ENCODE results near the gene STX11. TPM values are rescaled to one million over a fixed set of nuclear protein-coding genes. Genes with fewer than 3 reads are reported as not detected.

The STX11 gene
- total and polyA plus RNA-seq, 8 donors = 1.8 to 31.3 (median 2.5) TPM

DNA sequence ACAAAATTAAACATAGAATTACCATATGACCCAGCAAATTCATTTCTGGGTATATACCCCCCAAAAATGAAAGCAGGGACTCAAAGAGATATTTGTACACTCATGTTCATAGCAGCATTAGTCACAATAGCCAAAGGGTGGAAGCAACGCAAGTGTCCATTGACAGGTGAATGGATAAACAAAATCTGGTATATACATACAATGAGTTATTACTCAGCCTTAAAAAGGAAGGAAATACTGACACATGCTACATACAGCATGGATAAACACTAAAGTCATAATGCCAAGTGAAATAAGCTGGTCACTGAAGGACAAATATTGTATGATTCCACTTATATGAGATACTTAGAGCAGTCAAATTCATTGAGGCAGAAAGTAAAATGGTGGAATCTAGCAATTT lies 5.3 kb upstream of the STX11 start:
- no peak for DNase-seq
- TF ChIP-seq, protein P1, sequence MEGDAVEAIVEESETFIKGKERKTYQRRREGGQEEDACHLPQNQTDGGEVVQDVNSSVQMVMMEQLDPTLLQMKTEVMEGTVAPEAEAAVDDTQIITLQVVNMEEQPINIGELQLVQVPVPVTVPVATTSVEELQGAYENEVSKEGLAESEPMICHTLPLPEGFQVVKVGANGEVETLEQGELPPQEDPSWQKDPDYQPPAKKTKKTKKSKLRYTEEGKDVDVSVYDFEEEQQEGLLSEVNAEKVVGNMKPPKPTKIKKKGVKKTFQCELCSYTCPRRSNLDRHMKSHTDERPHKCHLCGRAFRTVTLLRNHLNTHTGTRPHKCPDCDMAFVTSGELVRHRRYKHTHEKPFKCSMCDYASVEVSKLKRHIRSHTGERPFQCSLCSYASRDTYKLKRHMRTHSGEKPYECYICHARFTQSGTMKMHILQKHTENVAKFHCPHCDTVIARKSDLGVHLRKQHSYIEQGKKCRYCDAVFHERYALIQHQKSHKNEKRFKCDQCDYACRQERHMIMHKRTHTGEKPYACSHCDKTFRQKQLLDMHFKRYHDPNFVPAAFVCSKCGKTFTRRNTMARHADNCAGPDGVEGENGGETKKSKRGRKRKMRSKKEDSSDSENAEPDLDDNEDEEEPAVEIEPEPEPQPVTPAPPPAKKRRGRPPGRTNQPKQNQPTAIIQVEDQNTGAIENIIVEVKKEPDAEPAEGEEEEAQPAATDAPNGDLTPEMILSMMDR (IDR thresholded peaks at IDR 0.05) = no peak
- Histone ChIP-seq H3K36me3 (no peaks in the 10 kb centered on the region), H3K9me3 (no peaks in the 10 kb centered on the region), H3K4me1 (peaks cover 0 to 12% of the 10 kb centered on the region in 2 donors), H3K27me3 (no peaks in the 10 kb centered on the region), H3K4me3 (no peak overlapping the region), H3K27ac (no peak overlapping the region)
- no peak for ATAC-seq
- intact Hi-C loops (cut with DNase I) = no loop called here

DNA sequence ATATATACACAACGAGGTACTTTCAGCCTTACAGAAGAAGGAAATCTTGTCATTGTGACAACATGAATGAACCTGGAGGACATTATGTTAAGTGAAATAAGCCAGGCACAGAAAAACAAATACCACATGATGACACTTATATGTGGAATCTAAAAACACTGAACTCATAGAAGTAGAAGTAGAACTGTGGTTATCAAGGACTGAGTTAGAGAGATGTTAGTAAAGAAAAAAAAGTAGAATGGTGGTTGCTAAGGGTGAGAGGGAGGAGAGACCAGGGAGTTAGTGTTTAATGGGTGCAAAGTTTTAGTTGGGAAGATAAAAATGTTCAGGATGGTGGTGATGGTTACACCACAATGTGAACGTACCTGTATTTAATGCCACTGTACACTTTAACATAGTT lies 4.8 kb upstream of the STX11 start:
- DNase-seq (no peak), ATAC-seq (no peak)
- Histone ChIP-seq H3K36me3 (no peaks in the 10 kb centered on the region), H3K9me3 (no peaks in the 10 kb centered on the region), H3K27me3 (no peaks in the 10 kb centered on the region), H3K4me1 (peaks cover 0 to 12% of the 10 kb centered on the region in 2 donors), H3K4me3 (no peak overlapping the region), H3K27ac (no peak overlapping the region)
- TF ChIP-seq, protein P1 (IDR thresholded peaks at IDR 0.05) = no peak
- intact Hi-C loops (cut with DNase I) = no loop called here

DNA sequence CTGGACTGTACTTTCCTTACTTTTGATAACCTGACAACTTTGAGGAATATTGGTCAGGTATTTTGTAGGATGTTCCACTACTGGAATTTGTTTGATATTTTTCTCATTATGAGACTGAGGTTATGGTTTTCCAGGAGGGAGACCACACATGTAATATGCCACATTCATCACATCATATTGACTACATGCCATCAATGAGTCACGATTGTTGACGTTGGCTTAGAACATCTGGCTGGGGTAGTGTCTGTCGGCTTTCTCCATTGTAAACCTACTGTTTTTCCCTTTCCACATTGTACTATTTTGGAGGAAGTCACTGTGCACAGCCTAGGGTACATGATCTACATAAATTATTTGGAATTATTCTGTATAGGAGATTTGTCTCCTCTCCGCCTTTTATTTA lies 1.4 kb upstream of the STX11 start:
- H3K9me3 ChIP-seq = no peaks in the 10 kb centered on the region
- TF ChIP-seq, protein P1 (IDR thresholded peaks at IDR 0.05) = no peak
- H3K36me3 ChIP-seq = peaks cover 0 to under 1% of the 10 kb centered on the region in 2 donors
- ATAC-seq (no peak), DNase-seq (no peak)
- H3K27ac ChIP-seq = no peak overlapping the region
- H3K4me1 ChIP-seq = peaks cover 0 to 33% of the 10 kb centered on the region in 2 donors
- H3K27me3 ChIP-seq = no peaks in the 10 kb centered on the region
- intact Hi-C loops (cut with DNase I) = no loop called here
- H3K4me3 ChIP-seq = no peak overlapping the region

DNA sequence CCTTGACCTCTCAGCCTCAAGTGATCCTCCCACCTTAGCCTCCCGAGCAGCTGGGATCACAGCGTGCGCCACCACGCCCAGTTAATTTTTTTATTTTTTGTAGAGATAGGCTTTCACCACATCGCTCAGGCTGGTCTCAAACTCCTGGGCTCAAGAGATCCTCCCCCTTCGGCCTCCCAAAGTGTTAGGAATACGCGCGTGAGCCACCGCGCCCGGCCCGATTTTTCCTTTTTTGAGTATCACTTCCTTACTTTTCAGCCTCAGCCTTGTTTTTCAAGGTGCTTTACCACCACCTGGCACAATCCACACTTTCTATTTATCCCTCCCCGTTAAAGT lies 791 bp upstream of the STX11 start:
- TF ChIP-seq, protein P1 (IDR thresholded peaks at IDR 0.05) = no peak
- H3K27ac ChIP-seq = peak overlapping the region; percentile 68 to 94
- peaks cover 0 to 7% of the 10 kb centered on the region in 2 donors for H3K36me3 ChIP-seq
- ATAC-seq = no peak
- H3K4me1 ChIP-seq = peaks cover 0 to 40% of the 10 kb centered on the region in 2 donors
- H3K27me3 ChIP-seq = no peaks in the 10 kb centered on the region
- DNase-seq = peak in 1 of 4 donors; percentile 74
- intact Hi-C loops (cut with DNase I) = no loop called here
- peak overlapping the region; percentile 51 to 73 for H3K4me3 ChIP-seq
- H3K9me3 ChIP-seq = no peaks in the 10 kb centered on the region

DNA sequence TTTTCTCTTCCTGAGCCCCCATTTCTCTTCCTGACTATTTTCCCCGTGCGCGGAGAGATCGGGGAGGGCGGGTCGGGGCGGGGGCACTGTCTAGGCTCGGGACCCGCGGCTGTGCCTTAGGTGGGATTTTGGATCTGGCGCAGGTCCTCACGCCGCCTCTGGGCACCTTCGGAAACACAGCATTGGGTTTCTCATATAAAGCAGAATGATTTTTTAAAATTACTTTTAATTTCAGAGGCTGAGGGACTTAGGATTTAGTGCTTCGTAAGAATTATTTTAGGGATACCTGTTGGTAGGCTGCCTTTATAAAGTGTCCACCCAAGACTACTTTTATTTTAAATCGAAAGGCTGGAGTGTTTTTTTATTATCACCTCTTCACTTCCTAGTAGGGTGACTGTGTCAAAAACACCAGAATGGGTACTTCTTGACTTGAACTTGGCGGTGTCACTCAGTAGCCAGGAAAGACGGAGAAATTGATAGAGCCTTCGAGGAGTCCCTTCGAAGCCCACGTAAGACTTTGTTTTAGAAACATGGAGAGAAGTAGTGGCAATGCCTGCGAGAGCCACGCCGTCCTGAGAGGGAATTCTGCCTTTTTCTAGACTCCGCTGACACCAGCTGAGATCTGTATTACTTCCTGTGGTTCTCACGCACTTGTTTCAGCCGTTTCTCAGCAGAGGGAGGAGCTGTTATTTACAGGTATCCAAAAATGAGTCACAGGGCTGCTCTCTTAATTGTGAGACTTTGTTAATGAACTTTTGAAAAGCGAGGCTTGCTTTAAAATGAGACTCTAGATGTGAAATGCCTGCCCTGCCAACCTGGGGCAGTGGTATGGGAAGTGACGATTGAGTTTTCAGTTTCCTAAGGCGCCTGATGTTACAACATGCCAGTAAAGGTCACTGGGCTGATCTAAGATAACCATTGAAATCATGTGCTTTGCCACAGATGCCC lies 667 bp downstream of the STX11 start:
- ATAC-seq (peak; percentile 57), DNase-seq (peak in 2 of 4 donors; percentile 43)
- Histone ChIP-seq H3K4me1 (peaks cover 0 to 53% of the 10 kb centered on the region in 2 donors), H3K27me3 (no peaks in the 10 kb centered on the region), H3K36me3 (peaks cover 0 to 7% of the 10 kb centered on the region in 2 donors), H3K27ac (peak overlapping the region; percentile 68 to 94), H3K4me3 (peak overlapping the region; percentile 51 to 73), H3K9me3 (no peaks in the 10 kb centered on the region)
- intact Hi-C loops (cut with DNase I) = no loop called here
- TF ChIP-seq, protein P1 (IDR thresholded peaks at IDR 0.05) = no peak
